ENCODE data around the gene GPRASP1.

The GPRASP1 gene

DNA sequence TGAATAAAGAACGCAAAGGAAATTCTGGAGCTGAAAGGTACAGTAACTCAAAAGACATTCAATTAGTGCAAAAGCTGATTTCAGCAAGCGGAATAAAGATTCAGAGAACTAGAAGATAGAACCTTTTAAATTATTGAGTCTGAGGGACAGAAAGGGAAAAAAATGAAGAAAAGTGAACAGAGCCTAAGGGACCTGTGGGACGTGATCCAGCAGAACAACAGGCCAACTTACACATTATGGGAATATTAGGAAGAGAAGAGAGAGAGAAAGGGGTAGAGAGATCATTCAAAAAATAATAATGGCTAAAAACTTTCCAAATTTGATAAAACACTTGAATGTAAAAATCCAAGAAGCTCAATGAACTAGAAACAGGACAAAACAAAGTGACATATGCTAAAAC lies 43.5 kb downstream of the GPRASP1 start:
- H3K4me1 ChIP-seq (ENCODE audit: insufficient read depth, low read length), result no peaks in the 10 kb centered on the region
- no peak for ATAC-seq (ENCODE audit: insufficient read depth, low read depth)

DNA sequence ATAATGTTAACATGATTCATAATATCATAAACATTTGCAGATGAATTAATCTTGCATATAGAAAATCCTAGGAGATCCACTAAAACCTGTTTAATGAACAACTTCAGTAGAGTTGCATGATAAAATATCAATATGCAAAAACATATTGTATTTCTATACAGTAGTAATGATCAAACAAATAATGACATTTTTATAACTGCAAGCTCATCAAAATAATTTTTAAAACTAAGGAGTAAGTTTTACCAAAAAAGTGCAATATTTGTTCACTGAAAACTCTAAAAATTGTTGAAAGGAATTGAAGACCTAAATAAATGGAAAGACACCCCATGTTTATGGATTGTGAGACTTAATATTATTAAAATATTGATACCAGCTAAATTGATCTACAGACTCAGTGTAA lies 45.0 kb downstream of the GPRASP1 start:
- TF ChIP-seq, protein P1, sequence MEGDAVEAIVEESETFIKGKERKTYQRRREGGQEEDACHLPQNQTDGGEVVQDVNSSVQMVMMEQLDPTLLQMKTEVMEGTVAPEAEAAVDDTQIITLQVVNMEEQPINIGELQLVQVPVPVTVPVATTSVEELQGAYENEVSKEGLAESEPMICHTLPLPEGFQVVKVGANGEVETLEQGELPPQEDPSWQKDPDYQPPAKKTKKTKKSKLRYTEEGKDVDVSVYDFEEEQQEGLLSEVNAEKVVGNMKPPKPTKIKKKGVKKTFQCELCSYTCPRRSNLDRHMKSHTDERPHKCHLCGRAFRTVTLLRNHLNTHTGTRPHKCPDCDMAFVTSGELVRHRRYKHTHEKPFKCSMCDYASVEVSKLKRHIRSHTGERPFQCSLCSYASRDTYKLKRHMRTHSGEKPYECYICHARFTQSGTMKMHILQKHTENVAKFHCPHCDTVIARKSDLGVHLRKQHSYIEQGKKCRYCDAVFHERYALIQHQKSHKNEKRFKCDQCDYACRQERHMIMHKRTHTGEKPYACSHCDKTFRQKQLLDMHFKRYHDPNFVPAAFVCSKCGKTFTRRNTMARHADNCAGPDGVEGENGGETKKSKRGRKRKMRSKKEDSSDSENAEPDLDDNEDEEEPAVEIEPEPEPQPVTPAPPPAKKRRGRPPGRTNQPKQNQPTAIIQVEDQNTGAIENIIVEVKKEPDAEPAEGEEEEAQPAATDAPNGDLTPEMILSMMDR (IDR thresholded peaks at IDR 0.05; ENCODE audit: borderline replicate concordance, extremely low read depth, low read length, poor library complexity, severe bottlenecking), result no peak
- no peak for TF ChIP-seq EZH2 (IDR thresholded peaks at IDR 0.05; ENCODE audit: borderline replicate concordance, low read depth, low read length, severe bottlenecking)
- DNase-seq, result no peak
- Histone ChIP-seq H3K4me2 (ENCODE audit: insufficient read depth, low read length) (no peak overlapping the region), H3K9me3 (ENCODE audit: insufficient read depth, low read length, severe bottlenecking) (no peaks in the 10 kb centered on the region), H3K9ac (ENCODE audit: low read depth, low read length) (no peak overlapping the region), H3K36me3 (ENCODE audit: insufficient read depth, low read length) (no peaks in the 10 kb centered on the region), H3K4me3 (ENCODE audit: low read depth in 1 of 2, low read length in 2 of 2) (no peak overlapping the region), H3K79me2 (ENCODE audit: insufficient read depth, low read length) (no peaks in the 10 kb centered on the region), H4K20me1 (ENCODE audit: insufficient read depth, low read length) (no peaks in the 10 kb centered on the region), H3K27me3 (ENCODE audit: insufficient read depth, low read length, poor library complexity) (no peaks in the 10 kb centered on the region), H2AFZ (ENCODE audit: low read depth, low read length) (no peak overlapping the region), H3K27ac (ENCODE audit: low read length) (no peak overlapping the region), H3K4me1 (ENCODE audit: insufficient read depth, low read length) (no peaks in the 10 kb centered on the region)
- no peak for ATAC-seq (ENCODE audit: insufficient read depth, low read depth)

More for the DNA sequence above, 43.5 kb downstream of the GPRASP1 start:
- H3K4me3 ChIP-seq (ENCODE audit: low read depth in 1 of 2, low read length in 2 of 2), result no peak overlapping the region
- no peak overlapping the region for H3K9ac ChIP-seq (ENCODE audit: low read depth, low read length)
- no peak for TF ChIP-seq EZH2 (IDR thresholded peaks at IDR 0.05; ENCODE audit: borderline replicate concordance, low read depth, low read length, severe bottlenecking)
- TF ChIP-seq, protein P1 (IDR thresholded peaks at IDR 0.05; ENCODE audit: borderline replicate concordance, extremely low read depth, low read length, poor library complexity, severe bottlenecking), result no peak
- H3K27ac ChIP-seq (ENCODE audit: low read length), result no peak overlapping the region
- H3K36me3 ChIP-seq (ENCODE audit: insufficient read depth, low read length), result no peaks in the 10 kb centered on the region
- H3K9me3 ChIP-seq (ENCODE audit: insufficient read depth, low read length, severe bottlenecking), result no peaks in the 10 kb centered on the region
- H3K79me2 ChIP-seq (ENCODE audit: insufficient read depth, low read length), result no peaks in the 10 kb centered on the region
- no peaks in the 10 kb centered on the region for H4K20me1 ChIP-seq (ENCODE audit: insufficient read depth, low read length)
- H2AFZ ChIP-seq (ENCODE audit: low read depth, low read length), result no peak overlapping the region
- no peak overlapping the region for H3K4me2 ChIP-seq (ENCODE audit: insufficient read depth, low read length)
- DNase-seq, result no peak
- no peaks in the 10 kb centered on the region for H3K27me3 ChIP-seq (ENCODE audit: insufficient read depth, low read length, poor library complexity)

DNA sequence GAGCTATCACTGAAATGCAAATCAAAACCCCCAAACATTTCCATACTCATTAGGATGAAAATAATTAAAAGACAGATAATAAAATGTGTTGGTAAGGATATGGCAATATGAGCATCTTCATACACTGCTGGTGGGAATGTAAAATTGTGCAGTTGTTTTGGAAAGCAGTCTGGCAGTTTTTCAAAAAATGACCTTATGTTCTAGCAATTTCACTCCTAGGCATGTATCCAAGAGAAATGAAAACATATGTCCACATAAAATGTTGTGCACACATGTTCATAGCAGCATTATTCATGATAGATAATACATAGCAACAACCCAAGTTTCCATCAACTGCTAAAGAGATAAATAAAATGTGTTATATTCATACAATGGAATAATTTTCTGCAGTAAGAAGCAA lies 46.2 kb downstream of the GPRASP1 start:
- Histone ChIP-seq H3K27me3 (ENCODE audit: insufficient read depth, low read length, poor library complexity) (no peaks in the 10 kb centered on the region), H3K4me2 (ENCODE audit: insufficient read depth, low read length) (no peak overlapping the region), H3K9me3 (ENCODE audit: insufficient read depth, low read length, severe bottlenecking) (no peaks in the 10 kb centered on the region), H3K4me3 (ENCODE audit: low read depth in 1 of 2, low read length in 2 of 2) (no peak overlapping the region), H3K36me3 (ENCODE audit: insufficient read depth, low read length) (no peaks in the 10 kb centered on the region), H2AFZ (ENCODE audit: low read depth, low read length) (no peak overlapping the region), H3K4me1 (ENCODE audit: insufficient read depth, low read length) (no peaks in the 10 kb centered on the region), H4K20me1 (ENCODE audit: insufficient read depth, low read length) (no peaks in the 10 kb centered on the region), H3K79me2 (ENCODE audit: insufficient read depth, low read length) (no peaks in the 10 kb centered on the region), H3K27ac (ENCODE audit: low read length) (no peak overlapping the region), H3K9ac (ENCODE audit: low read depth, low read length) (no peak overlapping the region)
- TF ChIP-seq EZH2 (IDR thresholded peaks at IDR 0.05; ENCODE audit: borderline replicate concordance, low read depth, low read length, severe bottlenecking), result no peak
- TF ChIP-seq, protein P1 (IDR thresholded peaks at IDR 0.05; ENCODE audit: borderline replicate concordance, extremely low read depth, low read length, poor library complexity, severe bottlenecking), result no peak
- no peak for ATAC-seq (ENCODE audit: insufficient read depth, low read depth)
- no peak for DNase-seq
